GM21528 (cell line): ENCODE data around the gene NARS2.
"Not testable (repeated sequence)": the region's sequence is repeated elsewhere in the genome, so short reads cannot be mapped to it uniquely, and the experiment has no call there.

Source experiments
- ATAC-seq: cut with Tn5 transposase; IDR thresholded peaks from one replicate; pipeline ENCODE4 v1.9.1; 2021; ENCODE audit warnings: mild to moderate bottlenecking, moderate library complexity; ENCODE audit not compliant: unreplicated experiment, low FRiP score

Gene NARS2

DNA sequence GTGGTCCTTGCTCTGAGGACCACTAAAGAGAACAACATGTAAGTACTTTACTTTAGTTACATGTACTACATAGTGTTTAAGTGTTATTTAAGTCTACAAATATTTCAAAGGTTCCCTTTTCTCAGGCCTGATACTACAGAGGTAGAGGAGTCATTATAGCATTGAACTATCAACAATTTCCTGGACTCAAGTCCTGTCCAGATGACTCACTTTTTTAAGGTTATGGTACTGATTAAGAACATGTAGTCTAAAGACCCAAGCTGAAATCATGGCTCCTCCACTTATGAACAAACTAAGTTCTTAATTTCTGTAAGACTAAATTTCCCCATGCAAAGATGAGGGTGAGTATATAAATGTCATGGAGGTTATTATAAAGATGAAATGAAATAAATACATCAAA, 74.7 kb downstream of the NARS2 start:
- no peak for ATAC-seq

DNA sequence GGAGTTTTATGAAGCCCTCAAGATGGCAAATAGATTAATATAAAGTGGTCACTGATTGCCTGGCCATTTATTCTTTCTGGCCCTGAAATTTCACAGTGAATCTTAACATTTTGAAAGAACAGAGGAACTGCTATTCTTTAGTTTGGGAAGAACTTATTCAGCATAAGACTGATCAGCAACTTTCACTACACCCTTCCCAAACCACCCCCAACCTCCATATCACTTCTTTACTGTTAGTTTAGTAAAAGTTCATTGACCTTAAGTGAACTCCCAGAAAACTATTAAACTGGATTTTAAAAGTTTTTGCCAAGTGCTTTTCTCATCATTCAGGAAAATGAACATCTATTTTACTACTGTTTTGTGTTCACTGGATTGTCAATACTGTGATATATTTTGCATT, 77.4 kb downstream of the NARS2 start:
- no peak for ATAC-seq

DNA sequence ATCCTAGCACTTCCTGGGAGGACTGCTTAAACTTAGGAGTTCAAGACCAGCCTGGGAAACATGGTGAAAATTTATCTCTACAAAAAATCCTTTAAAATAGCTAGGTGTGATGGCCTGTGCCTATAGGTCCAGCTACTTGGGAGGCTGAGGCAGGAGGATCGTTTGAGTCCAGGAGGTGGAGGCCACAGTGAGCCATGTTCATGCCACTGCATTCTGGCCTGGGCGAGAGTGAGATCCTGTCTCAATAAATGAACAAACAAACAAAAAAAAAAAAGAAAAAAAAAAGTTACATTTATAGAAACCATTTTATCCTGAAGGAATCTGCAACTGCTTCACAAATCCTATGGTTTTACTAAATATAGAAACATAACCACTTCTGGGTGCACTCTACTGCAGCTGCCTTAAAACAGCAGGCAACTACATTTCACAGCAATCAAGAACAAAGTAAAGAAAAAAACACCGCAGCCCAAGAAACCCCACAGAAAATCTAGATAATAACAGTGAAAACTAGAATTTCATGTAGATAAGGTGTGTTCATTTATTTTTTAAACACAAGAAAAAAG, 81.2 kb downstream of the NARS2 start:
- no peak for ATAC-seq

DNA sequence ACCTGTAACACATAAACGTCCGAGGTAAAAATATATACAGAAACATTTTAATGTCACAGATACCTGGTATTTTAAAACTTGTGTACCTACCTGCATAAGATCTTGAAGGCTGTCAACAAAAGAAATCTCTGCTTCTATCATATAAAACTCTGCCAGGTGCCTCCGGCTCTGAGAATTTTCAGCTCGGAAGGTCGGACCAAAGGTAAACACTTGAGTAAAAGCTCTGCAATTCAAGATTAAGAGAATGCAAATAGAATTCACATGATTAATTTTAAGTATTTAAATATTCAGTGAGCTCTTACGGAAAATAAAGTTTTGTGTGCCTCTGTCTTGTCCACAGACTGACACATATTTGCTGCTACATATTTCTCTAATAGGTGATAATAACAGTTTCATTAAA, 81.7 kb downstream of the NARS2 start:
- ATAC-seq, result no peak

DNA sequence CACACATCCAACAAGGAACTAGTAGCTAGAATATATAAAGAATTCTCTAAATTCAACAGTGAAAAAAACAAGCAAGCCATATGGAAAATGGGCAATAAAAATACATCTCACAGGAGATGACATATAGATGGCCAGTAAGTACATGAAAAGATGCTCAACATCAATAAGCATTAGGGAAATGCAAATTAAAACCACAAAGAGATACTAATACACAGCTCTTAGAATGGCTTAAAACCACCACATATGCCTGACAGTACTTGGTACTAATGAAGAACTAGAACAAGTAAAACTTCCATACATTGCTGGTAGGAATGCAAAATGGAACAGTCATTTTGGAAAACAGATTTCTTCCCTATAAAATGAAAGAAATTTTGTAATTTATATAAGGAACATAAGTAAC, 85.5 kb downstream of the NARS2 start:
- ATAC-seq, result no peak

DNA sequence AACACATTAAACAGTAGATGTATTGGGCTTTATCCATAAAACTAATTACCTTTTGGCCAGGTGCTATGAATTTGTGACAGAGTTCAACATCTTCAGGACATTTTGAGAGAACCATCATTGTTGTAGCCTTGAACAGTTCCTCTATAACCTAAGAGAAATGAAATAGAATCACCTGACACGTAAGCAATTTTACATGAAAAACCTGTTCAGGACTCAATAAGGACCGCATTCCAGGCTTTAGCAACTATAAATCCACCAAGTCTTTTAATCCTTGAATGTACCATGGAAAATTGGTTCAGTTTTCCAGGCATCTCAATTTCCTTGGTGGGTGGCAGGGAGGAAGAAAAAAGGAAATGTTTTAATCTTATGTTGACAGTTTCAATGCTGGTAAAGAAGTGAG, 96.1 kb downstream of the NARS2 start:
- ATAC-seq, result no peak

DNA sequence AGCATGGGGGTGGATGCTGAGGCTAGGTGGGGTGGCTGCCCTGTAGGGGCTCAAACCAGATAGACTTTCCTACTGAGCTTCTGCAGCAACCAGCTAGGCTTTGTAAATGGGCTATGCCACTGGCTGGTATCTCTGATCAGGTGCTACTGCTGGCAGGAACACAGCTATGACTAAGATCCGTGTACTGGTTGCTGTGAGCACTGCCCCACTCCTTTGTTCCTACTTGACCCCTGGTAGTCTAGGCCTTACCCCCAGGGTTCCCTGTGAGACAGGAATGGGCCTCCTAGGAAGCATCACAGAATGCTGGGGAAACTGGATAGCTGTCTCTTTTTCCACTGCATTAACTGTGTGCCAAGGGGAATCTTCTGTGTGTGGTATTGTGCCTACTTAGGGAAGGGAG, 98.6 kb downstream of the NARS2 start:
- ATAC-seq, result no peak

DNA sequence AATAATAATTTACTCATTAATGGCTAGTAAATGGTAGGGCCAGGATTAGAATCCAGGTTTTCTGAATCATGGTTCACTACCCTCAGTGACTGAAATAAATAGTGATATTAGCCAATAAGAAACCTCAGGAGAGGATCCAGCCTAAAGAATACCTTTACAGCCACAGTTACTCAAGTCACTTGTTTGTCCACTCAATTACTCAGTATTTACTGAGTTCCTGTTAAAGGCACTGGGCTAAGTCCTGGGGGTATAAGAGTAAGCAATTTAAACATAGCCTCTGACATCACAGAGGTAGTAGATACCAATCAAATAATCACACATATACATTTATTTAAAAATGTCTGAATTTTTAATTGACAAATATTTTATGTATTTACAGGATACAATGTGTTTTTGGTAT, 100.2 kb downstream of the NARS2 start:
- no peak for ATAC-seq

DNA sequence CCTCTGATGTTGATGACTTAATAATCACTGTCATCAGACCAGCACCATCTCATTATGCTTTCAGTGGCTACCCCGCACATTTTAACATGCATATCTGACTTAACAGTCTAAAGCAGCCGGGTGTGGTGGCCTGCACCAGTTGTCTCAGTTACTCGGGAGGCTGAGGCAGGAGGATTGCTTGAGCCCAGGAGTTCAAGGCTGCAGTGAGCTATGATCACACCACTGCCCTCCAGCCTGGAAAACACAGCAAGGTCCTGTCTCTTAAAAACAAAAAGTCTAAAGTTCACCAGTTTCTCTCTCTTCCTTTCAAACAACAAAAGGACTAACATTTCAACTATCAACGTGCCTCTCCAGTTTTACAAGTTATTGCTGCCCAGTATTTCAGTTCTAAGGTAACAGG, 101.8 kb downstream of the NARS2 start:
- ATAC-seq, result no peak

DNA sequence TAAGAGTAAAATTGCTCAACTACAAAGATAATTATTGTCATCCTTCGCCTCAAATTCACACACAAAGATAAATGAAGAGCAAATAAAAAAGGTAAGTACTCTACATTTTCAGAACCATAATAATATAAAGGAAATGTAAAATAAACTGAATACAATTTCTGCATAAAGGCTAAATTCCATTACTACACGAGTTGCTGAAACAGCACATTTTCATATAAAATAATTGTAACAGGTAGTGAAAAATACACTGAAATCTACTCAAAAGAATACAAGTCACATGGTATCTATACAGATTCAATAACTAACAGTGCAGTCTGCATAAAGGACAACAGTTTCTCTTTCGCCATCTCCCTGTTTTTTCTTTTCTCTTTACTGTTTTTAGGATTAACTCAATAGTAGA, 102.3 kb downstream of the NARS2 start:
- no peak for ATAC-seq

DNA sequence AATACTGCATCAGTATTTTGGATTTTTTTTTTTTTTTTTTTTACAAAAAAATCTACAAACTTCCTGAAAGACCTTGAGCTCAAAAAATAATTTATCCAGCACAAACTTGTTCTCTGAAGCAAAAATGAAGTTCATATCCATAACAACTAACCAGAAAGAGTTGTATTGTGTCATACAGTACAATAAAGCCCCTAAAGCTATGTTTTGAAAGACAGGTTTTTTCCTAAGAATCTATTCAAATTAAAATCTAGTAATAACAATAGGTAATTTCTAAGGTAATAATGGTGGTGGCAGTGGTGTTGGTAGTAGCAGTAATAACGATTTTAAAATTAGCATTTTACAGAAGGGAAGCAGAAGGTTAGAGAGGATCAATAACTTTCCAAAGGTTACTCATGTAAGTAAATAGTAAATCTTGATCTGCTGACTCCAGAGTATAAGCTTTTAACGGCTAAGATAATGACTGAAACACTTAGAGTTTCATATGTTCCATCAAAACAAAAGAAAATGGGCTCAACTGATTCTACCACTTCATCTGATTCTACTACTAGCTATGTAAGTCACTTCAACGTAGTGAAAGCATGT, 103.7 kb downstream of the NARS2 start:
- no peak for ATAC-seq

DNA sequence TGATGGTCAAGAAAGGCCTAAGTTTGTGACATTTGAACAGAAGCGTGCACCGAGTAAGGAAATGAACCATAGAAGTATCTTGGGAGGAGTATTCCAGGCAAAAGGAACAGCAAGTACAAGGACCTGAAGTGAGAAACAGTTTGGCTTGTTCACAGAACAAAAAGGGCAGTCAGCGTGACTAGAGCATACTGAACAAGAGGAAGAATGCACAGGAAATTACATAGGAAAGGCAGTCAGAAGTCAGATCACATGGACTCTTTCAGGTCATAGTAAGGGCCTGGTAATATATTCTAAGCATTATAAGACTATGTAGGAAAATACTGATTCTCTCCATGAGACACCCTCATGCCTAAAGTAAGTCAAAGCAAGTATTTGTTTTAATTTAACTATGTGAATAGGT, 104.8 kb downstream of the NARS2 start:
- ATAC-seq, result no peak

DNA sequence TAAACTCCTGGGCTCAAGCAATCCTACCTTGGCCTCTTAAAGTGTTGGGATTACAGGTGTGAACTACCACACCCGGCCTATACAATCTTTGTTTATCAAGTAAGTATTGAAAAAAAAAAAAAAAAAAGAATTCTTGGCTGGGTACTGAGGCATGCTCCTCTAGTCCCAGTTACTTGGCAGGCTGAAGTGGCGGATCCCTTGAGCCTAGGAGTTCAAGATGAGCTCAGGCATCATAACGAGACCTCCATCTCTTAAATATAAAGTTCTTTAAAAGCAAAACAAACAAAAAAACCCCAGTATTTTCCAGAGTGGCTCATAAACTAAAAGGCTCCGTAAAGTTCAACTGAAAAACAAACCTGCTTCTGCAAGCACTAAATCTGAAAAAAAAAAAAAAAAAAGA, 106.7 kb downstream of the NARS2 start:
- no peak for ATAC-seq

DNA sequence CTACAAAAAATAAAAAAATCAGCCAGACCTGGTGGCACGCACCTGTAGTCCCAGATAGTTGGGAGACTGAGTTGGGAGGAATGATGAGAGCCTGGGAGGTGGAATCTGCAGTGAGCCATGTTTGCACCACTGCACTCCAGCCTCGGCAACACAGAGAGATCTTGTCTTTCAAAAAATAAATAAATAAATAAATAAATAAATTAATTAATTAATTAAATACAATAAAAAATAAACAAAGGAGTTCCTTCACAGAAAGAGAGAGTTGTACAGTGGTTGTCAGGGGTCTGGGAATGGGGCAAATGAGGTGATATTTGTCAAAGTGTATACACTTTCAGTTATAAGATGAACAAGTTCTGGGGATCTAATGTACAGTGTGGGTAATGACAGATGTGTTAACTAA, 107.3 kb downstream of the NARS2 start:
- no peak for ATAC-seq

DNA sequence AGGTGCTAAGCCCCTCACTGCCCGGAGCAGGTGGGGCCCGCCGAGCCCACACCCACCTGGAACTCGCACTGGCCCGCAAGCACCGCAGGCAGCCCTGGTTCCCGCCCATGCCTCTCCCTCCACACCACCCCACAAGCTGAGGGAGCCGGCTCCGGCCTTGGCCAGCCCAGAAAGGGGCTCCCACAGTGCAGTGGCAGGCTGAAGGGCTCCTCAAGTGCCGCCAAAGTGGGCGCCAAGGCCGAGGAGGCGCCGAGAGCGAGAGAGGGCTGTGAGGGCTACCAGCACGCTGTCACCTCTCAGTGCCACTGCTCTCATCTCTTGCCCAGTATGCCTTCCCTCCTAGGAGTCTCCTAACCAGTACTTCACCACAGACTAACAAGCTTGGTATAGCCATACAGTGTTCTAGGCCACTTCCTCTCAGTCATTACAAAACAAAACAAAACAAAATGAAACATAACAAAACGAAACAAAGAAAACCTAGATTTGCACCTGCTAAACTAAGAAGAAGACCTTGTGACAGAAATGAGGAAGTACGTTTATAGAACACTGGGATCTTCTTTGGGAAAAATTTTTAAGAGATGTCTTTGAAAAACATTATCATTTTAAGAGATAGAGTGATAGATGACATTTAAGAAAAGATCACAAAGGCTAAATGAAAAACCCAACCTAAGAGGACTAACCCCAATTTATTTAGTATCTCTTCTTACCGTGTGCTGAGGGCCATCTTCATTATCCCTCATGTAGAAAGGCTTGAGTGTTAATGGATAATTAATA, 109.3 kb downstream of the NARS2 start:
- ATAC-seq, result peak; percentile 97

DNA sequence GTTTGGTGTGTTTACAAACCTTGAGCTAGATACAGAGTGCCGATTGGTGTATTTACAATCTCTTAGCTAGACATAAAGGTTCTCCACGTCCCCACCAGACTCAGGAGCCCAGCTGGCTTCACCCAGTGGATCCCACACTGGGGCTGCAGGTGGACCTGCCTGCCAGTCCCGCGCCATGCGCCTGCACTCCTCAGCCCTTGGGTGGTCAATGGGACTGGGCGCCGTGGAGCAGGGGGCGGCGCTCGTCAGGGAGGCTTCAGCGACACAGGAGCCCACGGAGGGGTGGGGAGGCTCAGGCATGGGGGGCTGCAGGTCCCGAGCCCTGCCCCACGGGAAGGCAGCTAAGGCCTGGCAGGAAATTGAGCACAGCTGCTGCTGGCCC, 109.9 kb downstream of the NARS2 start:
- ATAC-seq, result not testable (repeated sequence)

DNA sequence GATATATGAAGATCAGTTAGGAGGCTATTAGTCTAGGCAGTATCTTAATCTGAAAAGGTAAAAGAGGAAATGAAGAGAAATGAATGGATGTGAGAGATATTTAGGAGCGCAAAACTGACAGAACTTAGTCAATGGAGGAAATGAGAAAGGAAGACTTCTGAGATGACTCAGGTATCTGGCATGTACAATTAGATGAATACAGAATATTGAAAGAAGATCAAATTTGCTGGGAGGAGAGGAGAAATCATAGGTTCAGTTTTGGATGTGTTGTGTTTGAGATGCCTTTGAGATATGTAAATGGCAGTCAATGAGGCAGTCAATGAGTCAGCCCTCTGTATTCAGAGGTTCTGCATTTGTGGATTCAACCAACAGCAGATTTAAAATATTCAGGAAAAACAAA, 114.2 kb downstream of the NARS2 start:
- ATAC-seq, result no peak

DNA sequence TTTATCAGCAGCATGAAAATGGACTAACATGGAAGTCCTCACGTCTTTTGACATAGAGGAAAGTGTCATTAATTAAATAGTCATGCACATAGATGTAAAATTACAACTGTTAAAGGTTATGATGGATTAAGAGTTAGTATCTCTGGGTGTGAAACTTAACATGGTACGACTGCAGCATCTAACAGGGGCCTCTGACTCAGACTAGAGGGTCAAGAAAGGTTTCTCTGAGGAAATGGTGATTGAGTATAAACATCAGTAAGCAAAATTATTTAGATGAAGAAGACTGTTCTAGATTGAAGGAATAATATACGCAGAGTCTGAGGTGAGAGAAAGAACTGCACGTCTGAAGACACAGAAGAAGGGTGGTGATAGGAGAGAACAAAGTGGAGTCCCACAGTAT, 114.9 kb downstream of the NARS2 start:
- ATAC-seq, result no peak

DNA sequence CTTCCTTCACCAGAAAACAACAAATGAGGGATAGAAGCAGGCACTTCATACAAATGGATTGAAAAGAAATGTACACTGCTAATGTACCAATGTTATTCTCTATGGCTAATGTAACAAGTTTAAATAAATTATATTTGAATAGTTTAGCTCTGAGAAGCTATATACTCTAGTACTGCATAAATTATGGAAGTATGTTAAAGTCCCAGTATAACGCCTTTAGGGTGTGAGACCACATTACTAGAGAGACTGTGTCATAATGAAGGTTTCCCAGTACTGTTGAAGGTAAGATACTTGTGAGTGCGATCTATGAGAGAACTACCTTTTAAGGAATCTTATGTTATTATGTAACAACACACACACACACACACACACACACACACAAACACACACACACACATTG, 117.2 kb downstream of the NARS2 start:
- ATAC-seq, result no peak

DNA sequence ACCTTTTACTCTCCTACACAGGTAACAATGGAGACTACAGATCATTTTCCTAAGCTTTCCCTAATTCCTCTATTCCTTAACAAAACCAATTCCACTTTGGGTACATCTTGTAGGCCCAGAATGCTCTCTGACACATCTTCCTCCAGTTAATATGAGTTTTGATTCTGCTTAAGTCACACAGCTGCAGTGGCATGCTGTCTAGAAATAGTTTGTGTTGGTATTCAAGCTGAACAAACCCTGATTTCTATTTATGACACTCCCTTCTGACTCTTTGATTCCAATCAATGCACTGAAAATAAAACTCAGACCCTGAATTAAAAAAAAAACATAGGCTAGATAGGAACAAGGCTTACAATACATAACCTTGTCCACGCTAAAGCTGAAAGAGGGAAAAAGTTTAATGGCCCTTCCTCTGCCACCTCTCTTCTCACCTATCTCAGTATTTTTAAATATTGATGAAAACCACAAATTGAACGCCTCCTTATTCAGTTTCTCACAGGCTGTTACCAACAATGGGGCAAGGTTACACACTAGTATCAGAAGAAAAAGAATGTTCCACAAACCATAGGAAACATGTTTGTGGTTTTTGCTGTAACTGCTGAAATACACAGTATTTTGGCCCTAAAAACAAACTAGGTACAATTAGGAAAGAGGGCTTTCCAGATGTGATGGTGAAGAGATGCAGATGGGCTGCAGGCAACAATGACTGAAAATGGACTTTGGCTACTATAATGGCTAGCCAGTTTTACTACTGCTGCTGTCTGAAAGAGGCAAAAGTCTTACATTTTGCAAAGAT, 121.3 kb downstream of the NARS2 start:
- peak; percentile 54 for ATAC-seq

DNA sequence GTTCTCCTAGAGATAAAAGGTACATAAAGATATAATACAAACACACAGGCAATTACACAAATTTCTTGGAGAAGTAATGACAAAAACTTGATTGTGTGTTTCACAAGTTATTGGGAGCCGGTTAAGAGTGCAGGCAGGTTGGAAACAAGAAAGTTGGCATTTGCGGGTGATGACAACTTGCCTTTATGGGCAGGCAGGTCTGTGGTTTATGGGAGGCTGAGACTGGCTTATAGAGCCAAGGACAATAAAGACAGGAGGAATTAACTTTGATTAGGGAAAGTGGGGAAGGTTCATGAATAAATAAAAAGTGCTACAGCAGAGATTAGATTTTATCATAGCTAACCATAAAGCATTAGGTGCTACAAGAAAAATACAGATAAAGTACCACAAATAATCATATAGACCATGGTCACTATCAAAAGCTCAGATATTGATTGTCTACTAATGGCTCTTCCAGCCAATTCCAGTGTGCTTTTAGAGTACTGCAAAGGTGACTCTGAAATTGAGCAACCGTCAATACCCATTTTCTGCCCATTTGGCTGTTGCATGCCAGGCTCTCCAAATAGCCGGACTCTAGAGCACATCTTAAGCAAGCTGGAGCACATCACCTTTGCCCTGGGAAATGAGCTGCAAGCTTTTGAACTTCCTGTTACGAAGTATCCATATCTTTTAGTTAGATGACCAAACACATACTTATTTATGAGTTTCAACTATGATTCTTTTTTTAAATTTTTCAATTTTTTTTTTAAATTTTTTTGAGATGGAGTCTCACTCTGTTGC, 123.1 kb downstream of the NARS2 start:
- no peak for ATAC-seq
